ENCODE measurements around the gene CCDC24.

- TF ChIP-seq POLR2A (IDR thresholded peaks at IDR 0.05) = no peak
- no peak for TF ChIP-seq CTCF (IDR thresholded peaks at IDR 0.05)
Observed at GRCh38 chr1:43942411-43942810, 49.0 kb upstream of the CCDC24 start.

Data from Peyer's patch (tissue), 4 donors.